ENCODE data around the gene CFAP58. TPM values are rescaled to one million over a fixed set of nuclear protein-coding genes. Genes with fewer than 3 reads are reported as not detected.

CFAP58 gene
- total RNA-seq, 1 experiment from 2014 or later: 0.63 TPM

GRCh38 chr10:104359811-104360210 is 6.2 kb downstream of the CFAP58 start:
- no peak overlapping the region for H3K56ac ChIP-seq (ENCODE audit: insufficient read length, low read depth, low read length)
- peaks cover 2% of the 10 kb centered on the region; the same call in 1 of the 2 replicates for H3K27me3 ChIP-seq (ENCODE audit: insufficient read depth, low read length)
- no peak for DNase-seq
- no peak overlapping the region for H4K5ac ChIP-seq (ENCODE audit: insufficient read length, low read depth, low read length)
- Mint-ChIP-seq H3K4me3 (no peak overlapping the region), H3K27ac (no peak overlapping the region), H3K27me3 (ENCODE audit: low read depth) (peaks cover 2% of the 10 kb centered on the region), H3K36me3 (ENCODE audit: insufficient read depth in 1 of 3, low read depth in 3 of 3) (peaks cover 3 to 5% (median 5%) of the 10 kb centered on the region in 3 experiments; a peak in 4 of 7 replicates), H3K4me1 (no peaks in the 10 kb centered on the region), H3K9me3 (peaks cover 7% of the 10 kb centered on the region in 2 experiments; a peak in 3 of 5 replicates)
- no peaks in the 10 kb centered on the region for H3K9me3 ChIP-seq (ENCODE audit: control insufficient read depth, low read depth, low read length)
- no peaks in the 10 kb centered on the region for H3K4me1 ChIP-seq (ENCODE audit: insufficient read depth, low read length)
- no peak overlapping the region for H3K4me2 ChIP-seq (ENCODE audit: insufficient read depth, insufficient read length, low read length)
- no peak overlapping the region for H2BK20ac ChIP-seq (ENCODE audit: low read depth, low read length, poor library complexity, severe bottlenecking)
- no CpG with 5 or more reads among the region's 2 CpGs for WGBS (ENCODE audit: extremely low coverage, insufficient read length, low lambda C conversion rate)
- H3T11ph ChIP-seq (ENCODE audit: low read length): no peak overlapping the region
- H2BK5ac ChIP-seq (ENCODE audit: insufficient read length, low read length): no peak overlapping the region
- H3K23me2 ChIP-seq (ENCODE audit: insufficient read length, low read depth, low read length, poor library complexity, severe bottlenecking): no peaks in the 10 kb centered on the region
- no peak for TF ChIP-seq CTCF (conservative IDR thresholded peaks at IDR 0.05)
- H2AFZ ChIP-seq (ENCODE audit: low read length): no peak overlapping the region
- H3K9ac ChIP-seq (ENCODE audit: extremely low read depth, insufficient read length, low read length): no peak overlapping the region
- H4K20me1 ChIP-seq (ENCODE audit: control insufficient read depth, insufficient read depth, insufficient read length): no peaks in the 10 kb centered on the region
- no peaks in the 10 kb centered on the region for H3K79me1 ChIP-seq (ENCODE audit: insufficient read depth, low read depth, low read length, poor library complexity, severe bottlenecking)
- H3K23ac ChIP-seq (ENCODE audit: insufficient read length, low read depth, low read length): no peak overlapping the region
- H3K18ac ChIP-seq (ENCODE audit: insufficient read length, low read depth, low read length): no peak overlapping the region
- H2AK5ac ChIP-seq (ENCODE audit: insufficient read length, low read length): no peak overlapping the region
- H2BK12ac ChIP-seq (ENCODE audit: insufficient read length, low read depth, low read length): no peak overlapping the region
- H2BK120ac ChIP-seq (ENCODE audit: low read depth, low read length, poor library complexity, severe bottlenecking): no peak overlapping the region
- no peak overlapping the region for H4K8ac ChIP-seq (replicated peaks; ENCODE audit: insufficient read length, low read depth, low read length)
- no peak overlapping the region for H3K4ac ChIP-seq (ENCODE audit: low read depth, low read length)
- no peak overlapping the region for H3K14ac ChIP-seq (ENCODE audit: insufficient read depth, low read length)
- H3K27ac ChIP-seq (ENCODE audit: insufficient read length, low read depth, low read length): no peak overlapping the region
- no peak overlapping the region for H2BK15ac ChIP-seq (ENCODE audit: low read depth, low read length)
- no peak overlapping the region for H4K91ac ChIP-seq (ENCODE audit: insufficient read length, low read depth, low read length)
- H3K79me2 ChIP-seq (ENCODE audit: insufficient read depth, low read length): no peaks in the 10 kb centered on the region
